Stimulated activated effector memory CD8-positive, alpha-beta T cell treated with anti-CD3 and anti-CD28 coated beads, Interleukin-12 subunit alpha, Interleukin-12 subunit beta, amount 100 ng/mL, for 72 hours (primary cell): ENCODE measurements around the gene ARFGAP3.

Experiments used
- ATAC-seq: fragments of 150-1000 bp; cut with Tn5 transposase; 2 replicates; pipeline ENCODE4 v1.10.0; 2021
- DNase-seq, 2 donors: peaks; one replicate each; pipeline ENCODE4 v3.0.0; 2021 to 2022; ENCODE audit warnings: low spot score in 2 of 2
- H3K27ac Mint-ChIP-seq: one replicate; pipeline ENCODE4 v1.8.0; 2022; ENCODE audit warnings: mild to moderate bottlenecking, mixed read lengths
- H3K36me3 Mint-ChIP-seq: one replicate; pipeline ENCODE4 v1.8.0; 2022; ENCODE audit warnings: mild to moderate bottlenecking, mixed read lengths
- H3K4me1 Mint-ChIP-seq: one replicate; pipeline ENCODE4 v1.8.0; 2022; ENCODE audit warnings: mixed read lengths
- H3K4me3 Mint-ChIP-seq: one replicate; pipeline ENCODE4 v1.8.0; 2022; ENCODE audit warnings: mild to moderate bottlenecking, mixed read lengths
- H3K9me3 Mint-ChIP-seq: one replicate; pipeline ENCODE4 v1.8.0; 2022; ENCODE audit warnings: mixed read lengths

The ARFGAP3 gene

DNA sequence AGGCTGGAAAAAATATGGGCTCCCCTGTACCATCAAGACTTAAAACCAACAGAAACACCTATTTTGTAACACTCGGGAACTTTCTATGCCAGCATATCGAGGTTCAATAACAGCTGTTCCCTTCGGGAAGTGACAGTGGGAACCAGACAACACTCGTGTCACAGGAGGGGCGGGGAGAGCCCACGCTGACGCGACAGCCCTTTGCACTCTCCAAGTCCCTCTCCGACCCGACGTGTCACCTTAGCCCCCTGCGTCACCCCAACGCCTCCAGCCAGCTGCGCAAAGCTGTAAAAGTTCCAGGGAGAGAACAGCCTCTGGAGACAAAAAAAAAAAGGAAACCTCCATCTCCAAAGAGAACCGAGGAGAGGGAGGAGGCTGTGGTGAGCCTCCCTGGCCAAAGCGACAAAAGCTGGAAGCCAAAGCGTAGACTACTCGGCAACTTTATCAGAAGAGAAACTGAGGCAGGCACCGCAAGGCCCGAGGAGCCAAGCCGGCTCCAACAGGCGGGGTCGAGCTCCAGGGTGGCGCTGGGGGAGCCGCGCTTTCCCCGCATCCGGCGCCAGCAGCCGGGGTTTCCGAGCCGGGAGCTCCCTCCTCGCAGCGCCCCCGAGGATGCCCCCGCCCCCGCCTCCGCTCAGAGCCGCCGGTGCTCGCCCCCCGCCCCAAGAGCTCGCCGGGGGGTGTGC, 751 bp downstream of the ARFGAP3 start:
- peak; percentile 62 for ATAC-seq
- no peaks in the 10 kb centered on the region for H3K9me3 Mint-ChIP-seq
- peaks cover 28% of the 10 kb centered on the region for H3K36me3 Mint-ChIP-seq
- peak overlapping the region; percentile 95 for H3K27ac Mint-ChIP-seq
- peaks cover 2% of the 10 kb centered on the region for H3K4me1 Mint-ChIP-seq
- DNase-seq: peak; percentile 29 to 67
- peak overlapping the region; percentile 89 for H3K4me3 Mint-ChIP-seq

GRCh38 chr22:42855721-42856120, 1.4 kb downstream of the ARFGAP3 start:
- no peaks in the 10 kb centered on the region for H3K9me3 Mint-ChIP-seq
- H3K4me1 Mint-ChIP-seq: peaks cover 8% of the 10 kb centered on the region
- peak overlapping the region; percentile 89 for H3K4me3 Mint-ChIP-seq
- no peak for ATAC-seq
- DNase-seq: no peak
- peak overlapping the region; percentile 95 for H3K27ac Mint-ChIP-seq
- H3K36me3 Mint-ChIP-seq: peaks cover 22% of the 10 kb centered on the region

GRCh38 chr22:42855211-42855610, 1.9 kb downstream of the ARFGAP3 start:
- no peak overlapping the region for H3K27ac Mint-ChIP-seq
- ATAC-seq: no peak

GRCh38 chr22:42848941-42849550, 8.0 kb downstream of the ARFGAP3 start:
- peaks cover 42% of the 10 kb centered on the region for H3K36me3 Mint-ChIP-seq
- ATAC-seq (no peak), DNase-seq (no peak)
- peaks cover 29% of the 10 kb centered on the region for H3K4me1 Mint-ChIP-seq
- H3K9me3 Mint-ChIP-seq: no peaks in the 10 kb centered on the region
- H3K27ac Mint-ChIP-seq: peak overlapping the region; percentile 56
- no peak overlapping the region for H3K4me3 Mint-ChIP-seq

More at GRCh38 chr22:42855211-42855610, 1.9 kb downstream of the ARFGAP3 start:
- DNase-seq: no peak
- peaks cover 10% of the 10 kb centered on the region for H3K4me1 Mint-ChIP-seq
- H3K4me3 Mint-ChIP-seq: peak overlapping the region; percentile 89
- H3K9me3 Mint-ChIP-seq: no peaks in the 10 kb centered on the region
- H3K36me3 Mint-ChIP-seq: peaks cover 22% of the 10 kb centered on the region

- Mint-ChIP-seq H3K4me3 (no peak overlapping the region), H3K27ac (no peak overlapping the region), H3K4me1 (peaks cover 44% of the 10 kb centered on the region), H3K9me3 (no peaks in the 10 kb centered on the region), H3K36me3 (peaks cover 56% of the 10 kb centered on the region)
- DNase-seq: no peak
- ATAC-seq: no peak
Observed at GRCh38 chr22:42847110-42847509, 10.0 kb downstream of the ARFGAP3 start.

DNA sequence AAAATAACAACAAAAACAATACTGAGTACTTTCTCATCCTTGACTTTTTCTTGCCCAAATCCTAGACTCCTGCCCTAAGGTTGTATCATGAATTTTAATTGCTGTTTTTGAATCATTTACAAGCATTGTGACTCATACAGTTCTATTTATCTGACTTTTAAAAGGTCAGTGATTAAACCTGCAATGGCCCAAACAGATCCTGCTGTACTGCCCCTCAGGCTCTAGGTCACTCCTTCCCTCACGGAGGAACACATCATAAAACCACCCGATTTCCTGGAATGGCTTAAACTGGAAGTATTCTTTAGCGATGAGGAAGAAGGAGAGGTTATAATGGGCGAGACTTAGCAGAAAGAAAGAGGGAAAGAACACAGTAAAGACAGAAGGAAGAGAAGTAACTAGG, 12.3 kb downstream of the ARFGAP3 start:
- H3K4me1 Mint-ChIP-seq: peaks cover 43% of the 10 kb centered on the region
- ATAC-seq (no peak), DNase-seq (no peak)
- H3K9me3 Mint-ChIP-seq: no peaks in the 10 kb centered on the region
- peaks cover 76% of the 10 kb centered on the region for H3K36me3 Mint-ChIP-seq
- H3K27ac Mint-ChIP-seq: no peak overlapping the region
- no peak overlapping the region for H3K4me3 Mint-ChIP-seq

- H3K27ac Mint-ChIP-seq: peak overlapping the region; percentile 61
- no peak overlapping the region for H3K4me3 Mint-ChIP-seq
- peaks cover 36% of the 10 kb centered on the region for H3K4me1 Mint-ChIP-seq
- no peaks in the 10 kb centered on the region for H3K9me3 Mint-ChIP-seq
- DNase-seq (no peak), ATAC-seq (no peak)
- H3K36me3 Mint-ChIP-seq: peaks cover 95% of the 10 kb centered on the region
Observed at GRCh38 chr22:42842658-42843370, 14.3 kb downstream of the ARFGAP3 start.

DNA sequence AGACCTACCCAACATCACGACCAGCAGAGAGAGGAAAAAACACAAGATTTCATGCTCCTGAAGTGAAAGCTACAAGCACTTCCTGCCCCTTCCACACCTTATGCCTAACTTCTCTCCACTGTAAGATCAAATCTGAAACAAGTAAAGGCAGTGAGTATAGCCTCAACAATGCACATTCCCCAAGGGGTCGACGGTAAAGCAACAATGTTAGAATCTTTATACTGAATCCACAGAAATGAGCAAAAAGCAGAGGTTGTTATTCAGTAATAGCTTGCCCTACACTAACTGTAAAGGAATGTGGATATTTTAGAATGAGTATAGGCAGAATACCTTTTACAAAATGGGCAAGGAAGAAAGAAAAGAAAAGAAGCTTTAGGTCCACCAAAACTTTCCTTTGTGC, 15.6 kb downstream of the ARFGAP3 start:
- H3K36me3 Mint-ChIP-seq: peaks cover 100% of the 10 kb centered on the region
- H3K9me3 Mint-ChIP-seq: no peaks in the 10 kb centered on the region
- no peak overlapping the region for H3K4me3 Mint-ChIP-seq
- ATAC-seq (no peak), DNase-seq (no peak)
- H3K4me1 Mint-ChIP-seq: peaks cover 36% of the 10 kb centered on the region
- peak overlapping the region; percentile 63 for H3K27ac Mint-ChIP-seq

GRCh38 chr22:42837556-42837955, 19.5 kb downstream of the ARFGAP3 start:
- no peak overlapping the region for H3K4me3 Mint-ChIP-seq
- H3K9me3 Mint-ChIP-seq: no peaks in the 10 kb centered on the region
- H3K27ac Mint-ChIP-seq: no peak overlapping the region
- no peak for ATAC-seq
- H3K36me3 Mint-ChIP-seq: peaks cover 99% of the 10 kb centered on the region
- DNase-seq: no peak
- H3K4me1 Mint-ChIP-seq: peaks cover 9% of the 10 kb centered on the region

- no peaks in the 10 kb centered on the region for H3K9me3 Mint-ChIP-seq
Observed at GRCh38 chr22:42836026-42836425, 21.0 kb downstream of the ARFGAP3 start.

GRCh38 chr22:42834177-42834949, 22.7 kb downstream of the ARFGAP3 start:
- peaks cover 11% of the 10 kb centered on the region for H3K4me1 Mint-ChIP-seq
- peak; percentile 46 for ATAC-seq
- no peaks in the 10 kb centered on the region for H3K9me3 Mint-ChIP-seq
- DNase-seq: no peak
- no peak overlapping the region for H3K27ac Mint-ChIP-seq
- peaks cover 99% of the 10 kb centered on the region for H3K36me3 Mint-ChIP-seq
- no peak overlapping the region for H3K4me3 Mint-ChIP-seq

More at GRCh38 chr22:42836026-42836425, 21.0 kb downstream of the ARFGAP3 start:
- ATAC-seq (no peak), DNase-seq (no peak)
- no peak overlapping the region for H3K27ac Mint-ChIP-seq
- peaks cover 99% of the 10 kb centered on the region for H3K36me3 Mint-ChIP-seq
- H3K4me1 Mint-ChIP-seq: peaks cover 5% of the 10 kb centered on the region
- H3K4me3 Mint-ChIP-seq: no peak overlapping the region

- no peak overlapping the region for H3K4me3 Mint-ChIP-seq
- H3K27ac Mint-ChIP-seq: no peak overlapping the region
Observed at GRCh38 chr22:42833104-42833503, 24.0 kb downstream of the ARFGAP3 start.

GRCh38 chr22:42831712-42832111, 25.4 kb downstream of the ARFGAP3 start:
- peaks cover 99% of the 10 kb centered on the region for H3K36me3 Mint-ChIP-seq
- DNase-seq: no peak
- no peak overlapping the region for H3K27ac Mint-ChIP-seq
- no peak overlapping the region for H3K4me3 Mint-ChIP-seq
- no peak for ATAC-seq
- H3K4me1 Mint-ChIP-seq: peaks cover 16% of the 10 kb centered on the region
- no peaks in the 10 kb centered on the region for H3K9me3 Mint-ChIP-seq

More at GRCh38 chr22:42833104-42833503, 24.0 kb downstream of the ARFGAP3 start:
- no peaks in the 10 kb centered on the region for H3K9me3 Mint-ChIP-seq
- peaks cover 99% of the 10 kb centered on the region for H3K36me3 Mint-ChIP-seq
- ATAC-seq (no peak), DNase-seq (no peak)
- H3K4me1 Mint-ChIP-seq: peaks cover 16% of the 10 kb centered on the region

- Mint-ChIP-seq H3K9me3 (no peaks in the 10 kb centered on the region), H3K4me1 (peaks cover 16% of the 10 kb centered on the region), H3K36me3 (peaks cover 99% of the 10 kb centered on the region), H3K4me3 (no peak overlapping the region), H3K27ac (no peak overlapping the region)
- no peak for DNase-seq
- no peak for ATAC-seq
Observed at GRCh38 chr22:42830161-42830560, 26.9 kb downstream of the ARFGAP3 start.

GRCh38 chr22:42829302-42829701, 27.8 kb downstream of the ARFGAP3 start:
- peaks cover 99% of the 10 kb centered on the region for H3K36me3 Mint-ChIP-seq
- H3K4me3 Mint-ChIP-seq: no peak overlapping the region

More at GRCh38 chr22:42829302-42829701, 27.8 kb downstream of the ARFGAP3 start:
- Mint-ChIP-seq H3K27ac (no peak overlapping the region), H3K9me3 (no peaks in the 10 kb centered on the region), H3K4me1 (peaks cover 16% of the 10 kb centered on the region)
- no peak for DNase-seq
- ATAC-seq: no peak
